Prostate gland (tissue), 2 donors: ENCODE results near the gene MPV17L. TPM values are rescaled to one million over a fixed set of nuclear protein-coding genes. Genes with fewer than 3 reads are reported as not detected.

Source experiments
- DNase-seq: peaks from one replicate; pipeline ENCODE4 v3.0.0-alpha.2; 2019; ENCODE audit warnings: low spot score
- H3K27ac ChIP-seq, 2 donors: fragments of 200-600 bp; sonication (generic); 2 replicates each; pipeline ENCODE4 v1.5.1; 2017 to 2019
- H3K27me3 ChIP-seq: fragments of 200-600 bp; sonication (generic); replicated peaks from 2 replicates; pipeline ENCODE4 v1.5.1; 2019; ENCODE audit not compliant: insufficient read depth
- H3K36me3 ChIP-seq, 2 donors: fragments of 200-600 bp; sonication (generic); 1 replicate in 1 of 2; 2 replicates in 1 of 2; pipeline versions ENCODE4 v1.5.1 to v1.8.1; 2017 to 2019
- H3K4me1 ChIP-seq: fragments of 200-600 bp; sonication (generic); replicated peaks from 2 replicates; pipeline ENCODE4 v1.5.1; 2019
- H3K4me3 ChIP-seq, 2 donors: fragments of 200-600 bp; sonication (generic); 2 replicates each; pipeline ENCODE4 v1.5.1; 2017 to 2019
- H3K9me3 ChIP-seq: fragments of 200-600 bp; sonication (generic); 2 replicates; pipeline ENCODE4 v1.5.1; 2017
- CTCF ChIP-seq, 4 experiments: fragments of 200-600 bp in 2 of 4; fragments of 450-650 bp in 2 of 4; sonication (generic) in 2 of 4; IDR thresholded peaks; 1 replicate in 3 of 4; 2 replicates in 1 of 4; pipeline ENCODE4 v1.5.1; 2016 to 2019; ENCODE audit warnings: antibody characterized with exemption in 4 of 4, mild to moderate bottlenecking in 2 of 4, moderate library complexity in 2 of 4
- POLR2A ChIP-seq: fragments of 450-650 bp; IDR thresholded peaks from one replicate; pipeline ENCODE4 v1.6.1; 2016; ENCODE audit warnings: antibody characterized with exemption, mild to moderate bottlenecking
- POLR2AphosphoS5 ChIP-seq: sonication (generic); formaldehyde crosslinking; IDR thresholded peaks from one replicate; pipeline ENCODE4 v1.6.1; 2017; ENCODE audit warnings: antibody characterized with exemption
- WGBS: methylation state at CpG from one replicate; pipeline ENCODE4 v1.1.5; 2018; 5-methylcytosine and 5-hydroxymethylcytosine counted together
- intact Hi-C: fragments of 100-400 bp; cut with DNase I; formaldehyde crosslinking; loops from one replicate; pipeline ENCODE4 v1.14.2; 2022
- total RNA-seq, 2 donors: library from RNA; depleted of rRNA; stranded (reverse); fragments of >200 nt; gene quantifications; one replicate each; pipeline ENCODE4 v1.1.0, GENCODE V29; 2016

Gene MPV17L
- total RNA-seq, 2 donors from 2014 or later, result 8.1 to 13.5 TPM

DNA sequence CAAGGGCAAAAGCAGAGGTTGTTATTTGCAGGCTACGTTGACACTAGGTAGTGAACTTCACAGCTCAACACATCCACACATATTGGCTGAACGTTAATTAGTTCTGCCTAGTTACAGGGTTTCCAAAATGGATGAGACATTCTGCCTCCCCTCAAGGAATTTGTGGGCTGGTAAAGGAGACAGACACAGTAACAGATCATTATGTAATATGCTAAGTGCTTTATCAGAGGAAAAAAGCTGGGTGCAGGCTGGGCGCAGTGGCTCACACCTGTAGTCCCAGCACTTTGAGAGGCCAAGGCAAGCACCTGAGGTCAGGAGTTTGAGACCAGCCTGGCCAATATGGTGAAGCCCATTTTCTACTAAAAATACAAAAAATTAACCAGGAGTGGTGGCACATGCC is 65.0 kb downstream of the MPV17L start:
- Histone ChIP-seq H3K4me3 (no peak overlapping the region), H3K36me3 (no peaks in the 10 kb centered on the region), H3K27me3 (no peaks in the 10 kb centered on the region), H3K4me1 (no peaks in the 10 kb centered on the region), H3K9me3 (no peaks in the 10 kb centered on the region), H3K27ac (no peak overlapping the region)
- TF ChIP-seq CTCF (IDR thresholded peaks at IDR 0.05) (no peak), POLR2A (no peak), POLR2AphosphoS5 (no peak)
- DNase-seq, result no peak
- intact Hi-C loops, result no loop called here
- WGBS, result 83% methylated on average over 3 of the region's 3 CpGs

- Histone ChIP-seq H3K9me3 (no peaks in the 10 kb centered on the region), H3K4me3 (no peak overlapping the region), H3K36me3 (no peaks in the 10 kb centered on the region), H3K27ac (no peak overlapping the region), H3K27me3 (no peaks in the 10 kb centered on the region), H3K4me1 (no peaks in the 10 kb centered on the region)
- intact Hi-C loops, result no loop called here
- no peak for DNase-seq
- WGBS, result 86% methylated on average over 6 of the region's 6 CpGs
- TF ChIP-seq CTCF (IDR thresholded peaks at IDR 0.05), result no peak
- TF ChIP-seq POLR2A, result no peak
- TF ChIP-seq POLR2AphosphoS5, result no peak
These were observed 65.8 kb downstream of the MPV17L start for GRCh38 chr16:15461376-15461775.

Other genes starting within 250 kb of the MPV17L start
- gene NPIPA5, start 17.5 kb upstream of the MPV17L start, total RNA-seq, result 10 to 100 TPM in 1 of 2 donors, 1 to 10 TPM in 1; 8.3 to 31.3 TPM
- gene BMERB1, start 38.8 kb downstream of the MPV17L start, total RNA-seq, result 10 to 100 TPM; 49.1 to 51.1 TPM
- 10 to 100 TPM; 33.3 to 54.2 TPM for gene MARF1, start 247.4 kb downstream of the MPV17L start, total RNA-seq